Forelimb muscle (tissue), 1 donor: ENCODE measurements around the gene ZNF185. TPM values are rescaled to one million over a fixed set of nuclear protein-coding genes. Genes with fewer than 3 reads are reported as not detected.

Experiments used
- DNase-seq: peaks from one replicate; pipeline ENCODE4 v3.0.0-alpha.2; 2013; ENCODE audit warnings: low read depth
- polyA plus RNA-seq: library from polyadenylated mRNA; unstranded; fragments of 120-200 nt; gene quantifications from one replicate; pipeline ENCODE4 v1.2.1, GENCODE V29; 2013; ENCODE audit not compliant: insufficient read length

Gene ZNF185
- polyA plus RNA-seq: 13.1 TPM

- DNase-seq: no peak
Measured at GRCh38 chrX:152897222-152898131, at the start of gene ZNF185. ZNF185 (plus strand) TSS chrX:152898067; CDS start chrX:152914490, 16,423 bp downstream.

- DNase-seq: no peak
Measured at GRCh38 chrX:152850465-152850864, 47.4 kb upstream of the ZNF185 start.

GRCh38 chrX:152853986-152854385, 43.9 kb upstream of the ZNF185 start:
- no peak for DNase-seq

GRCh38 chrX:152861116-152861515, 36.8 kb upstream of the ZNF185 start:
- no peak for DNase-seq

- DNase-seq: no peak
Measured at GRCh38 chrX:152861826-152862225, 36.0 kb upstream of the ZNF185 start.

GRCh38 chrX:152865232-152865920, 32.5 kb upstream of the ZNF185 start:
- no peak for DNase-seq

- no peak for DNase-seq
Measured at GRCh38 chrX:152866386-152866785, 31.5 kb upstream of the ZNF185 start.

GRCh38 chrX:152869972-152870371, 27.9 kb upstream of the ZNF185 start:
- DNase-seq: no peak

GRCh38 chrX:152871260-152871659, 26.6 kb upstream of the ZNF185 start:
- DNase-seq: no peak

GRCh38 chrX:152872522-152872921, 25.3 kb upstream of the ZNF185 start:
- DNase-seq: no peak

- DNase-seq: no peak
Measured at GRCh38 chrX:152873361-152873760, 24.5 kb upstream of the ZNF185 start.

GRCh38 chrX:152876931-152877840, 20.7 kb upstream of the ZNF185 start:
- DNase-seq: no peak

- DNase-seq: no peak
Measured at GRCh38 chrX:152878976-152879755, 18.7 kb upstream of the ZNF185 start.

GRCh38 chrX:152881289-152881688, 16.6 kb upstream of the ZNF185 start:
- DNase-seq: no peak

- DNase-seq: no peak
Measured at GRCh38 chrX:152884171-152884570, 13.7 kb upstream of the ZNF185 start.

GRCh38 chrX:152886716-152887115, 11.2 kb upstream of the ZNF185 start:
- DNase-seq: no peak

GRCh38 chrX:152892499-152892898, 5.4 kb upstream of the ZNF185 start:
- no peak for DNase-seq

- DNase-seq: no peak
Measured at GRCh38 chrX:152892999-152893891, 4.6 kb upstream of the ZNF185 start.

GRCh38 chrX:152893980-152894610, 3.8 kb upstream of the ZNF185 start:
- DNase-seq: no peak
